ENCODE data around the gene PPT1. TPM values are rescaled to one million over a fixed set of nuclear protein-coding genes. Genes with fewer than 3 reads are reported as not detected.

The PPT1 gene
- 40.2 and 64.3 TPM in 2 replicates for polyA plus RNA-seq (2011; rRNA removed)
- 14.6 and 18.1 TPM in 2 replicates for polyA plus RNA-seq (2012; cell fraction: cytosol; rRNA removed)
- 11.3 and 12.4 TPM in 2 replicates for polyA plus RNA-seq (2012; cell fraction: nucleus; rRNA removed)
- polyA plus RNA-seq (2017; fragmentation: RNase III; extraction: RNeasy Plus Mini Kit Qiagen cat#74134 plus additional on column Dnase treatment), result 55.9 to 57.2 TPM (median 56.7 TPM) in 3 replicates
- 31.2 and 39.1 TPM in 2 replicates for polyA minus RNA-seq (2011; rRNA and poly(A)+ RNA removed)

GRCh38 chr1:40096977-40097782, at the start of gene PPT1:
Gene PPT1 (minus strand): TSS chr1:40097252. CDS start chr1:40097238, 14 bp downstream.
- peak within 1 kb of the TSS; percentile 87 for H3K4me2 ChIP-seq
- H3K27ac ChIP-seq, result peak within 1 kb of the TSS; percentile 80 to 85
- ATAC-seq (peak; percentile 98), FAIRE-seq (no peak), DNase-seq (ENCODE audit: low read depth in 1 of 2, low spot score in 1 of 2) (peak; percentile 71 to 72)
- CTCF ChIA-PET, result interaction anchor here (1.6 kb wide), 1 partner anchor 238 kb away, joined by 4 read pairs; no protein-coding TSS in a partner anchor
- peaks cover 4% of the 10 kb centered on the region; the same call in 2 of the 3 replicates for H3K9me3 ChIP-seq
- WGBS (ENCODE audit: missing lambda C conversion rate), result 1% methylated on average over 36 of the region's 51 CpGs
- POLR2A ChIA-PET, result no interaction called here
- peak within 1 kb of the TSS; percentile 77 for H3K4me3 ChIP-seq
- H3K4me1 ChIP-seq, result peaks cover 12% of the 10 kb centered on the region; the same call in 2 of the 3 replicates
- TF ChIP-seq HMGXB4 (CRISPR knock-in tag; IDR thresholded peaks at IDR 0.05; ENCODE audit: borderline replicate concordance) (no peak), NR3C1 (IDR thresholded peaks at IDR 0.05) (no peak), HDAC2 (IDR thresholded peaks at IDR 0.05) (peak; percentile 67; the same call in 1 of the 2 replicates), JUNB (IDR thresholded peaks at IDR 0.05) (no peak), HOXB13 (CRISPR knock-in tag; IDR thresholded peaks at IDR 0.05; ENCODE audit: low read depth) (peak; percentile 69; the same call in 1 of the 2 replicates), SMC3 (IDR thresholded peaks at IDR 0.05) (no peak), CHD4 (IDR thresholded peaks at IDR 0.05; ENCODE audit: borderline replicate concordance) (no peak), HOXA7 (CRISPR knock-in tag; IDR thresholded peaks at IDR 0.05) (no peak), E2F6 (IDR thresholded peaks at IDR 0.05; ENCODE audit: borderline replicate concordance, low read depth) (peak; percentile 86; the same call in 1 of the 2 replicates), RARB (CRISPR knock-in tag; IDR thresholded peaks at IDR 0.05) (no peak), RCOR1 (IDR thresholded peaks at IDR 0.05; ENCODE audit: low read depth, low read length) (no peak), CTCF (IDR thresholded peaks at IDR 0.05) (no peak), HOXB5 (CRISPR knock-in tag; IDR thresholded peaks at IDR 0.05) (0 out of 2 replicates have a peak, but pooled peaks have one; percentile 58), PHF8 (IDR thresholded peaks at IDR 0.05; ENCODE audit: borderline replicate concordance, low read depth) (peak; percentile 68; the same call in 1 of the 2 replicates), JUN (IDR thresholded peaks at IDR 0.05) (peak; percentile 41 to 64; a peak in 2 of 5 replicates), EHMT2 (IDR thresholded peaks at IDR 0.05; ENCODE audit: low read depth) (no peak), ZSCAN20 (CRISPR knock-in tag; IDR thresholded peaks at IDR 0.05) (no peak), RNF2 (IDR thresholded peaks at IDR 0.05; ENCODE audit: borderline replicate concordance, low read depth) (no peak), REST (IDR thresholded peaks at IDR 0.05) (no peak), FOSL2 (IDR thresholded peaks at IDR 0.05) (no peak), FOSL2 (CRISPR knock-in tag; IDR thresholded peaks at IDR 0.05) (no peak), KDM5A (IDR thresholded peaks at IDR 0.05) (peak; percentile 98), CHD2 (IDR thresholded peaks at IDR 0.05; ENCODE audit: low read length, partially characterized antibody) (no peak), MAFK (IDR thresholded peaks at IDR 0.05; ENCODE audit: partially characterized antibody) (no peak), CBX8 (IDR thresholded peaks at IDR 0.05) (no peak)
- TF ChIP-seq, protein P1, sequence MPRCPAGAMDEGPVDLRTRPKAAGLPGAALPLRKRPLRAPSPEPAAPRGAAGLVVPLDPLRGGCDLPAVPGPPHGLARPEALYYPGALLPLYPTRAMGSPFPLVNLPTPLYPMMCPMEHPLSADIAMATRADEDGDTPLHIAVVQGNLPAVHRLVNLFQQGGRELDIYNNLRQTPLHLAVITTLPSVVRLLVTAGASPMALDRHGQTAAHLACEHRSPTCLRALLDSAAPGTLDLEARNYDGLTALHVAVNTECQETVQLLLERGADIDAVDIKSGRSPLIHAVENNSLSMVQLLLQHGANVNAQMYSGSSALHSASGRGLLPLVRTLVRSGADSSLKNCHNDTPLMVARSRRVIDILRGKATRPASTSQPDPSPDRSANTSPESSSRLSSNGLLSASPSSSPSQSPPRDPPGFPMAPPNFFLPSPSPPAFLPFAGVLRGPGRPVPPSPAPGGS (IDR thresholded peaks at IDR 0.05), result 0 out of 3 replicates have a peak, but pooled peaks have one; percentile 54
- TF ChIP-seq, protein P2, sequence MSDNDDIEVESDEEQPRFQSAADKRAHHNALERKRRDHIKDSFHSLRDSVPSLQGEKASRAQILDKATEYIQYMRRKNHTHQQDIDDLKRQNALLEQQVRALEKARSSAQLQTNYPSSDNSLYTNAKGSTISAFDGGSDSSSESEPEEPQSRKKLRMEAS (IDR thresholded peaks at IDR 0.05), result peak; percentile 95
- TF ChIP-seq, protein P3, sequence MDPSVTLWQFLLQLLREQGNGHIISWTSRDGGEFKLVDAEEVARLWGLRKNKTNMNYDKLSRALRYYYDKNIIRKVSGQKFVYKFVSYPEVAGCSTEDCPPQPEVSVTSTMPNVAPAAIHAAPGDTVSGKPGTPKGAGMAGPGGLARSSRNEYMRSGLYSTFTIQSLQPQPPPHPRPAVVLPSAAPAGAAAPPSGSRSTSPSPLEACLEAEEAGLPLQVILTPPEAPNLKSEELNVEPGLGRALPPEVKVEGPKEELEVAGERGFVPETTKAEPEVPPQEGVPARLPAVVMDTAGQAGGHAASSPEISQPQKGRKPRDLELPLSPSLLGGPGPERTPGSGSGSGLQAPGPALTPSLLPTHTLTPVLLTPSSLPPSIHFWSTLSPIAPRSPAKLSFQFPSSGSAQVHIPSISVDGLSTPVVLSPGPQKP (IDR thresholded peaks at IDR 0.05; ENCODE audit: low read depth, low read length), result no peak

Measured in A549 (cell line).